8988T (cell line): ENCODE results near the gene SEMA3C.

ENCODE experiments used
- DNase-seq: peaks from one replicate; pipeline ENCODE4 v3.0.0; 2011

The SEMA3C gene

GRCh38 chr7:80726666-80727065 lies 192.2 kb downstream of the SEMA3C start:
- no peak for DNase-seq

- no peak for DNase-seq
Measured at GRCh38 chr7:80725181-80725611, 193.7 kb downstream of the SEMA3C start.

- no peak for DNase-seq
Measured at GRCh38 chr7:80724249-80724871, 194.5 kb downstream of the SEMA3C start.

DNA sequence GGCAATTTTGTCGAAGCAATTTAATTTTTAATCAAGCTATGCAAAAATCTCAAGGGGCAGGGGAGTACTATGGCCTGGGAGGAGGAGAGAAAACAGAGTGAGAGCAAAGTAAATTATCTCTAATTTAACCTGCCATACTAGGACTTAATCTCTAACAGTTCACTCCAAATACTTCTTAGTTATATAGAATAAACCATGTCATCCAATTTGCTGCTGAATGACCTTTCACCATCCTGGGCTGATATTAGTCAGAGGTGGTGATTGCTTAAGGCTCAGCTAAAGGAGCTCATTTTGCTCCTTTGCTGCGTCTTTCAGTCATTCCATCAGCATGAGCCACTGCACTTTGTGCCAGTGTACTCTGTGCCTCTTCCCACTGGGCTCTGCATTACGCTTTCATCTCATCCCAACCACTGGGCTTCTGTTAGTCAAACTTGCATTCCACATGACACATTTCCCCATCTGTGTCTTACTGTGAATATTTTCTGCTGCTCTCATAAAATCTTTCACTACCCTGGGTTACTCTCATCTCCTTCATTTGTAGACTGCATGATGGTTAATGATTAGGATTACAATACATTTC lies 196.1 kb downstream of the SEMA3C start:
- DNase-seq, result no peak

DNA sequence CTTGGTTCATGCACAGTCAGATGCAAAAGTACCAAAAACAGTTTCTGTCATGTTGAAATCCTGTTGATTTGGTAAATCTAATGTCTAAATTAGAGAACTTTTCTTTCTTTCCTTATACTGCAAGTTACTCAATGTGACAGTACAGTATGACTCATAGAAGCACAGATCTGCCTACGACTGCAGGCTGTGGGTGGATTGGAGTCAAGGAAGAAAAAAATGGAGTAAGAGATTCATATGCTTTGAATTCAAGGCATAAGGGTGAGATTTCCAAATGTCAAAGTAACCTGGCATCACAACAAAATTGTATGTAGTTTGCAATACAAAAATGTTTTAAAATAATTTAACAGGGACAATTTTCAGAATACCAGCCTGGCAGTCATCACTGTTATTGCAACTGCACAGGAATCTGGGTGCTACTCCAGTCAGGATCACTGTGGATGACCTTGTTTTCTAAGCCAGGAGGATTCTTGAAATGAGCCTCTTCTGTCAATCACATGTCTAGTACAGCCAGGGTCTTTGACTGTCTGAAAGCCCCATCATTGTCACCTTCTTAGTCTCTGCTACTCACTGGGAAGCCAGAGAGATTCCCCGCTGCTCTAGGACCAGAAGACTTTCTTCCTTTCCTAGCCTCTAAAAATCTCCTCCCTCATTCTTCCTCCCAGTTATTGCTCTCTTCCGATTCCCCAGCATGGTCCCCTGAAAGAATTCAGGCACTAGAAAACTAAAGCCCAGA lies 196.8 kb downstream of the SEMA3C start:
- DNase-seq, result no peak

- no peak for DNase-seq
Measured at GRCh38 chr7:80720146-80720545, 198.7 kb downstream of the SEMA3C start.

DNA sequence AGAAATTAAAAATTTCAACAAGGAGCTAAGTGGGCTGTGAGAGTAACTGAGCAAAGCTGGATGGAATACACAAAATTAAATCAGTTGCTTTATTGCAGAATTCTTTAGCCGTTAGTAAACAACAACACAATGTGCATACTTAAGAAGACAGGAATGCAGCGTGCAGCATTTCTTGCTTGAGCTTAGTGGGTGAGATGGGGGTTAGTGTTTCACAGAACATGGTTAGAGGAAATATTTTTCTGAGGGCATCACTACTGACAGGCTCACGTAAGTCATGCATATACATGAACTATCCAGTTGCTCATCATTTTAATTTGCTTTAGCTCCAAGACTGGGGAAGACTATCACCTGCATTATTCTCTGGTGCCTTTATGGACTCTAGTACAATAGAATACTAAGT lies 199.6 kb downstream of the SEMA3C start:
- DNase-seq, result no peak

- no peak for DNase-seq
Measured at GRCh38 chr7:80711531-80711930, 207.3 kb downstream of the SEMA3C start.

- DNase-seq, result no peak
Measured at GRCh38 chr7:80708123-80708522, 210.7 kb downstream of the SEMA3C start.

DNA sequence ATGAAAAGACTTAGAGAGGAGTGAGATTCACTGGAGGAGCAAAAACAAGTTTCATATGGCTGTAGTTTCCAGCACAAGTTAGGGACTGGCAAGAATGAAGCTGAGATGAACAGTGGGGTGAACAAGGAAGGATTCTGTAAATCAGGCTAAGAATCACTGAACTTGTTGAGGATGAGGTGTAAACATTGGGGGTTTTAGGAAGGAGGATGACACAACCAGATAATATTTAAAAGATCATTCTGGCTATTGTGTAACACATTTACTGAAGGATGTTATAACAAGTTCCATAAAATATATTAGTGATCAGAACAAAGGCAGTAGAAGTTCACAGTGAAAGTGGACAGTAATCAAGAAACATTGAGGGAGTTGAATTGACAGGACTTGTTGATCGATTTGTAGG lies 211.5 kb downstream of the SEMA3C start:
- no peak for DNase-seq

DNA sequence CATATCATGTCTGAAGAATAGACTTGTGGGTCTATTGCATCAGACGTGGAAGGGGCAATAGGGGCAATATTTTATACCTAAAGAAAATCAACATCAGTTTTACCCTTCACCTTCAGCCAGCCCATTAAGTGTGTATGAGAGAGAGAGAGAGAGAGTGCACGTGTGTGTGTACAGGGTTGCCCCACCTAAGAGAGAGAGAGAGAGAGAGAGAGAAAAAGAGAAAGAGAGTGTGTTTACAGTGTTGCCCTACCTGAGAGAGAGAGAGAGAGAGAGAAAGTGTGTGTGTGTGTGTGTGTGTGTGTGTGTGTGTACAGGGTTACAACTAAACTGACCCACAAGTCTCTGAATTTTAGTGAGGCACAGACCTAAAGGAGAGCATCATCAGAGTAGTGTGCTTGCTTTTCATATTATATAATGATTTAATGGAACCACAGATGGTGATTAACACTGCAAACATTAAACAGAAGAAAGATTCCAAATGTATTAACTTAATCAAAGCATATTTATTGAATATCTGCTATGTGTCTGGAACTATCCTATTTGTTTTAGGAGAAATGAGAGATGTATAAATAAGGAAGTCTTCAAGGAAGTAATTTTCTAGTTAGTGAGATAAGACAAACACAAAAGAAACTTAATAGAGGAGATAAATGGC lies 213.6 kb downstream of the SEMA3C start:
- DNase-seq, result no peak

DNA sequence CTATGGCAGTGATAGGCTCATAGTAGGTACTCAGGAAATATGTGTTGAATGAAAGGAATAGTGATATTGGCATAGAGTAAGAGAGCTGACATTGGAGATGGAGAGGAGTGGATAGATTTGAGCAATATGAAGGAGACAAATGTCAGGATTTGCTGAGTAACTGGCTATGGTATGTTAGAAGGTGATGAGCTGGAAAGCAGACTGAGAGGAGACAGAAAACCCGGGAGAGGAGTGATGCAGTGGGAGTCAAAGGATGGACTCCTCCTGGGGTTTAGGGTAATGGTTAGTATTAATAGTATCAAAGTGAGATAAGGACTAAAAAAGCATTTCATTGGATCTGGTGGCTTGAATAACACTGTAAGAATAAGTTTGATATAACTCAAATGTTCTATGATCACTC lies 215.6 kb downstream of the SEMA3C start:
- no peak for DNase-seq

DNA sequence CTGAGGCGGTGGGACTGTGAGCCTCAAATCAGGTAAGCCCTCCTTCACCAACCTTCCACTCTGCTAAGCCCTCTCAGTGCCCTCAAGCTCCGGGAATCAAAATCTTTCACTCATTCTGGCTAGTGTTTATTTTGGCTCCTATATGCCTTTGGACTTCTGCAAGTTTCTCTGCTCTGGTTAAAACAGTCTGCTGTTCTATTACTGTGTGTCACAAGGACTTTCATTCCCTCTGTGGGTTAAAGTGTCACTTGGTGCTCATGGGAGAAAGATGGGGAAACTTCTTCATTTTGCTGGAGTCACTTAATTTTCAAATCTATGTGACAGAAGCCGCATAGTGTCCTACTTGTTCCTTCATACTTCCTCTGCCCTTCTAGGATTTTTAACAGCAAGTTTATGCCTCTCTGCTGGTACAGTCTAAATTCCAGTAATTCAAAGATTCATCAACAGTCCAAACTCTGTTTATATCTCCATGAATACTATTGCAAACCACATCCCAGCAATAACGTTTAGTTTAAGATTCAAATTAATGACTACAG lies 219.1 kb downstream of the SEMA3C start:
- no peak for DNase-seq

DNA sequence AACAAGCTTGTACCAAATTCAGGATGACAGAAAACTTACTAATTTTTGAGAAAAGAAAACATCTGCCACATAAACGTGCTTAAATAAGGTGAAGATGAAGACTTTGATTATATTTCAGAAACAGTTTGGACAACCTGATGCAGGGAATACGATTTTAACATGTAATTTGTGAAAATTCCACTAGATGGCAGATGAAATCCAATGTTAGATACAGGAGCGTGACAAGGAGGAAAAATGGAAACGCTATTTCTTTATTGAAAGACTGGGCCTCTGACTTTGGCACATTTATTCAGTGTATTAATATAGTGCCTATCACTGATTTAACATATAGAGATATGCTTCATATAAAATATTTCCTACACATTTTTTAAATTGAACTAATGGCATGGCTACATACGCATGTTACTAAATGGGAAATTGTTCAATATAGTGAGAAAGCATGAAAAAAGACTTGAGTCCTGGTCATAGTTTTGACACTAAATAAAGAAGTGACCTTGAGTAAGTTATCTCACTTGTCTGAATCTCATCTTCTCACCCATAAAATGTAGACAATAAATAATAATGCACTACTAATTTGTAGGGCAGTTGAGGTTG lies 219.7 kb downstream of the SEMA3C start:
- DNase-seq, result no peak
